Panc1 (cell line): Measurements from ENCODE around the gene LMF1. TPM values are rescaled to one million over a fixed set of nuclear protein-coding genes. Genes with fewer than 3 reads are reported as not detected.

Experiments
- ATAC-seq: fragments of 200-7000 bp; cut with Tn5 transposase; 2 replicates; pipeline ENCODE4 v1.9.1; 2020; ENCODE audit warnings: mild to moderate bottlenecking, moderate library complexity
- BruUV-seq: library from RNA; stranded (reverse); fragments of 400-500 nt; replicated peaks from 2 replicates; lab custom pipeline; 2021; lab: Mats Ljungman, UMichigan
- CTCF ChIA-PET: fragments of 300-600 bp; sonication (Branson Sonifier 250); formaldehyde crosslinking; loops from one replicate; lab custom pipeline; 2022; ENCODE audit warnings: antibody characterized with exemption; lab: Charles Lee
- POLR2A ChIA-PET: fragments of 300-600 bp; sonication (Branson Sonifier 250); formaldehyde crosslinking; loops from one replicate; lab custom pipeline; 2022; ENCODE audit warnings: antibody characterized with exemption; lab: Charles Lee
- DNase-seq: peaks from one replicate; pipeline ENCODE4 v3.0.0-alpha.2; 2010; ENCODE audit warnings: low read depth, low spot score
- H3K27ac ChIP-seq: 2 replicates; pipeline ENCODE4 v1.5.1; 2011; ENCODE audit warnings: mild to moderate bottlenecking, low read length, inconsistent platforms
- H3K27me3 ChIP-seq: fragments of 200-500 bp; sonication (Bioruptor generic); 2 replicates; pipeline ENCODE4 v1.6.0; 2014; ENCODE audit warnings: low read length, inconsistent platforms; ENCODE audit not compliant: control insufficient read depth, insufficient read depth
- H3K36me3 ChIP-seq: fragments of 200-500 bp; sonication (Bioruptor generic); 2 replicates; pipeline ENCODE4 v1.5.1; 2014; ENCODE audit warnings: inconsistent platforms, mild to moderate bottlenecking, low read length, moderate library complexity; ENCODE audit not compliant: control insufficient read depth, insufficient read depth
- H3K4me1 ChIP-seq: 2 replicates; pipeline ENCODE4 v1.5.1; 2011; ENCODE audit warnings: inconsistent platforms, mild to moderate bottlenecking, low read length, moderate library complexity; ENCODE audit not compliant: control insufficient read depth, insufficient read depth
- H3K4me3 ChIP-seq, 2 experiments: 2 replicates each; pipeline ENCODE4 v1.5.1; 2011 to 2012; ENCODE audit warnings: low read depth in 2 of 2, low read length in 2 of 2, mild to moderate bottlenecking in 2 of 2, inconsistent platforms in 1 of 2, moderate library complexity in 1 of 2
- H3K9me3 ChIP-seq: fragments of 200-500 bp; sonication (Bioruptor generic); 2 replicates; pipeline ENCODE4 v1.5.1; 2014; ENCODE audit warnings: low read depth, mild to moderate bottlenecking, inconsistent platforms, low read length, moderate library complexity; ENCODE audit not compliant: control insufficient read depth, insufficient read depth
- POLR2AphosphoS5 ChIP-seq: IDR thresholded peaks from 2 replicates; pipeline ENCODE4 v1.6.1; 2012; ENCODE audit warnings: mild to moderate bottlenecking, low read depth, low read length, moderate library complexity
- SIN3A ChIP-seq: IDR thresholded peaks from 2 replicates; pipeline ENCODE4 v1.6.1; 2012; ENCODE audit warnings: low read depth, mild to moderate bottlenecking, low read length, moderate library complexity, borderline replicate concordance; ENCODE audit not compliant: insufficient read depth
- TCF7L2 ChIP-seq: IDR thresholded peaks from 2 replicates; pipeline ENCODE4 v1.6.1; 2011; ENCODE audit warnings: mild to moderate bottlenecking, low read depth, low read length, inconsistent platforms
- in situ Hi-C: cut with HindIII; loops from 2 replicates; pipeline ENCODE4 v1.10.0; 2016; ENCODE audit warnings: low sequenced_read_pairs, low pct_unique_long_range_greater_than_20kb
- intact Hi-C: fragments of 100-400 bp; cut with micrococcal nuclease; formaldehyde crosslinking; loops from one replicate; pipeline ENCODE4 v1.10.0; 2022; ENCODE audit not compliant: unreplicated experiment
- total RNA-seq: library from RNA; stranded (reverse); gene quantifications from one replicate; pipeline ENCODE4 v1.2.1, GENCODE V29; 2021; ENCODE audit not compliant: unreplicated experiment
- TF ChIP-seq, protein P1 (sequence below): fragments of 450-650 bp; IDR thresholded peaks from 2 replicates; pipeline ENCODE4 v1.5.1; 2017; ENCODE audit warnings: mild to moderate bottlenecking
- TF ChIP-seq, protein P2 (sequence below), 2 experiments: IDR thresholded peaks; 2 replicates each; pipeline ENCODE4 v1.6.1; 2011 to 2012; ENCODE audit warnings: low read depth in 2 of 2, control low read depth in 1 of 2, low read length in 1 of 2, mild to moderate bottlenecking in 1 of 2, moderate library complexity in 1 of 2; ENCODE audit not compliant: insufficient read depth in 1 of 2

LMF1 gene
- total RNA-seq, 1 experiment from 2014 or later, result 24.3 TPM

DNA sequence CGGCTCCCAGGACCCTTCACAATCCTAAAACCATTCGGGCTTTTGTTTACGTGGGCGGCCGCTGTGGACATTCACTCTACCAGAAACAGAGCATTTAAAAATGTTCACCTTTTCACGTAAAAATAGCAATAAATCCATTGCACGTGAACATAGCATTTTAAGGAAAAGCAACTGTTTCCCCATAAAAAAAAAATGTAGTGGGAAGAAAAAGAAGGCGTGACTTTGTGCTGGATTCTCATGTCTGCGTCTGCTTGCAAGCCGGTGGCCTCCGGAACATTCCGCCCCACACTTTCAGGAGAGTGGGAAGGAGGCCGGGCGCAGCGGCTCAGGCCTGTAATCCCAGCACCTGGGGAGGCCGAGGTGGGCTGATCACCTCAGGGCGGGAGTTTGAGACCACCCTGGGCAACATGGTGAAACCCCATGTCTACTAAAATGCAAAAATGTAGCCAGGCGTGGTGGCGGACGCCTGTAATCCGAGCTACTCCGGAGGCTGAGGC is 156.8 kb downstream of the LMF1 start:
- TF ChIP-seq TCF7L2 (no peak), POLR2AphosphoS5 (no peak), SIN3A (no peak)
- TF ChIP-seq, protein P1, sequence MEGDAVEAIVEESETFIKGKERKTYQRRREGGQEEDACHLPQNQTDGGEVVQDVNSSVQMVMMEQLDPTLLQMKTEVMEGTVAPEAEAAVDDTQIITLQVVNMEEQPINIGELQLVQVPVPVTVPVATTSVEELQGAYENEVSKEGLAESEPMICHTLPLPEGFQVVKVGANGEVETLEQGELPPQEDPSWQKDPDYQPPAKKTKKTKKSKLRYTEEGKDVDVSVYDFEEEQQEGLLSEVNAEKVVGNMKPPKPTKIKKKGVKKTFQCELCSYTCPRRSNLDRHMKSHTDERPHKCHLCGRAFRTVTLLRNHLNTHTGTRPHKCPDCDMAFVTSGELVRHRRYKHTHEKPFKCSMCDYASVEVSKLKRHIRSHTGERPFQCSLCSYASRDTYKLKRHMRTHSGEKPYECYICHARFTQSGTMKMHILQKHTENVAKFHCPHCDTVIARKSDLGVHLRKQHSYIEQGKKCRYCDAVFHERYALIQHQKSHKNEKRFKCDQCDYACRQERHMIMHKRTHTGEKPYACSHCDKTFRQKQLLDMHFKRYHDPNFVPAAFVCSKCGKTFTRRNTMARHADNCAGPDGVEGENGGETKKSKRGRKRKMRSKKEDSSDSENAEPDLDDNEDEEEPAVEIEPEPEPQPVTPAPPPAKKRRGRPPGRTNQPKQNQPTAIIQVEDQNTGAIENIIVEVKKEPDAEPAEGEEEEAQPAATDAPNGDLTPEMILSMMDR, result no peak
- TF ChIP-seq, protein P2, sequence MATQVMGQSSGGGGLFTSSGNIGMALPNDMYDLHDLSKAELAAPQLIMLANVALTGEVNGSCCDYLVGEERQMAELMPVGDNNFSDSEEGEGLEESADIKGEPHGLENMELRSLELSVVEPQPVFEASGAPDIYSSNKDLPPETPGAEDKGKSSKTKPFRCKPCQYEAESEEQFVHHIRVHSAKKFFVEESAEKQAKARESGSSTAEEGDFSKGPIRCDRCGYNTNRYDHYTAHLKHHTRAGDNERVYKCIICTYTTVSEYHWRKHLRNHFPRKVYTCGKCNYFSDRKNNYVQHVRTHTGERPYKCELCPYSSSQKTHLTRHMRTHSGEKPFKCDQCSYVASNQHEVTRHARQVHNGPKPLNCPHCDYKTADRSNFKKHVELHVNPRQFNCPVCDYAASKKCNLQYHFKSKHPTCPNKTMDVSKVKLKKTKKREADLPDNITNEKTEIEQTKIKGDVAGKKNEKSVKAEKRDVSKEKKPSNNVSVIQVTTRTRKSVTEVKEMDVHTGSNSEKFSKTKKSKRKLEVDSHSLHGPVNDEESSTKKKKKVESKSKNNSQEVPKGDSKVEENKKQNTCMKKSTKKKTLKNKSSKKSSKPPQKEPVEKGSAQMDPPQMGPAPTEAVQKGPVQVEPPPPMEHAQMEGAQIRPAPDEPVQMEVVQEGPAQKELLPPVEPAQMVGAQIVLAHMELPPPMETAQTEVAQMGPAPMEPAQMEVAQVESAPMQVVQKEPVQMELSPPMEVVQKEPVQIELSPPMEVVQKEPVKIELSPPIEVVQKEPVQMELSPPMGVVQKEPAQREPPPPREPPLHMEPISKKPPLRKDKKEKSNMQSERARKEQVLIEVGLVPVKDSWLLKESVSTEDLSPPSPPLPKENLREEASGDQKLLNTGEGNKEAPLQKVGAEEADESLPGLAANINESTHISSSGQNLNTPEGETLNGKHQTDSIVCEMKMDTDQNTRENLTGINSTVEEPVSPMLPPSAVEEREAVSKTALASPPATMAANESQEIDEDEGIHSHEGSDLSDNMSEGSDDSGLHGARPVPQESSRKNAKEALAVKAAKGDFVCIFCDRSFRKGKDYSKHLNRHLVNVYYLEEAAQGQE (IDR thresholded peaks at IDR 0.05; ENCODE audit: insufficient read depth in 1 of 2, low read depth in 2 of 2, low read length in 1 of 2), result no peak
- ATAC-seq (no peak), DNase-seq (no peak)
- BruUV-seq, result no TSS peak
- Histone ChIP-seq H3K9me3 (no peaks in the 10 kb centered on the region), H3K27ac (no peak overlapping the region), H3K4me3 (peak overlapping the region in 1 of 2 experiments; percentile 41; a peak in 1 of 4 replicates), H3K27me3 (no peaks in the 10 kb centered on the region), H3K36me3 (no peaks in the 10 kb centered on the region), H3K4me1 (peaks cover 4% of the 10 kb centered on the region; the same call in 1 of the 2 replicates)
- CTCF ChIA-PET, result no interaction called here
- intact Hi-C loops, result loop anchor here (1.0 kb wide), 1 partner anchor 240 kb away; no protein-coding TSS in a partner anchor
- POLR2A ChIA-PET, result no interaction called here
- in situ Hi-C loops, result no loop called here

DNA sequence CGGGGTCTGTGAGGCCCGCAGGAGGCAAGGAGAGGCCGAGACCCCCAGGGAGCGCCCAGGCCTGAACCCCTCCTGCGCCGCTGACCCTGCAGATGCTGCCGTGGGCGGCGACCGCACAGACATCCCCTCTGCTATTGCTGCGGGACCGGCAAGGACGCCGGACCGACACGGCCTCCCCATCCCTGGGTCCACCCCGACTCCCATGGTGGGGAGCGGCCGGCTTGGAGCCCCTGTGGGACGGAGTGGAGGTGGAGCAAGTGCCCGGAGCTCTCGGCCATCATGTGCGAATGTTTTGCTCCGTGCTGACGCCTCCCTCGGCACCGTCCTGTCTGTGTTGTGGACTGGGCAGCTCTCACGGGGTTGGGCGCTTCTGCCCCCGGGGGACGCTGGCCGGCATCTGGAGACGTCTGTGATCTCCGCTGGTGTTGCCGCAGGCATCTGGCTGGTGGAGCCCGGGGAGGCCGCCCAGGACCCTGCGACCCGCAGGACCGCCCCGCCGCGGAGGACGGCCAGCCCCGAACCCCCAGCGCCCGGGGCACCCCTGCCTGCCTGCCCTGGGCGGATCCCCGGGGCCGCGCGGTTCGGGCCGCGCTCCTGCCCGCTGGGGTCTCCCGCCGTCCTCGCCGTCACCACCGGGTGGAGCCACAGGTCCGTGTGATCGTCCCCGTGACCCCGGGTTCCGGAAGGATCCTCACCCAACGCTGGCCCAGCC is 157.4 kb downstream of the LMF1 start:
- TF ChIP-seq POLR2AphosphoS5 (no peak), TCF7L2 (no peak; the same call in 1 of the 2 replicates)
- TF ChIP-seq, protein P1, result peak; percentile 90
- in situ Hi-C loops (no loop called here), intact Hi-C loops (loop anchor here (1.0 kb wide), 1 partner anchor 241 kb away; no protein-coding TSS in a partner anchor)
- ChIA-PET POLR2A (no interaction called here), CTCF (no interaction called here)
- peak overlapping the region; percentile 34 to 41 for H3K4me3 ChIP-seq
- DNase-seq (no peak), ATAC-seq (peak; percentile 89)
- no TSS peak for BruUV-seq
- no peaks in the 10 kb centered on the region for H3K27me3 ChIP-seq
- H3K9me3 ChIP-seq, result no peaks in the 10 kb centered on the region
- no peaks in the 10 kb centered on the region for H3K36me3 ChIP-seq
- no peak overlapping the region for H3K27ac ChIP-seq
- peaks cover 7% of the 10 kb centered on the region; the same call in 1 of the 2 replicates for H3K4me1 ChIP-seq
